ENCODE measurements around the gene MLF2. TPM values are rescaled to one million over a fixed set of nuclear protein-coding genes. Genes with fewer than 3 reads are reported as not detected.

MLF2 gene
- total RNA-seq, 6 experiments from 2014 or later, result 104 to 185 (median 134) TPM

DNA sequence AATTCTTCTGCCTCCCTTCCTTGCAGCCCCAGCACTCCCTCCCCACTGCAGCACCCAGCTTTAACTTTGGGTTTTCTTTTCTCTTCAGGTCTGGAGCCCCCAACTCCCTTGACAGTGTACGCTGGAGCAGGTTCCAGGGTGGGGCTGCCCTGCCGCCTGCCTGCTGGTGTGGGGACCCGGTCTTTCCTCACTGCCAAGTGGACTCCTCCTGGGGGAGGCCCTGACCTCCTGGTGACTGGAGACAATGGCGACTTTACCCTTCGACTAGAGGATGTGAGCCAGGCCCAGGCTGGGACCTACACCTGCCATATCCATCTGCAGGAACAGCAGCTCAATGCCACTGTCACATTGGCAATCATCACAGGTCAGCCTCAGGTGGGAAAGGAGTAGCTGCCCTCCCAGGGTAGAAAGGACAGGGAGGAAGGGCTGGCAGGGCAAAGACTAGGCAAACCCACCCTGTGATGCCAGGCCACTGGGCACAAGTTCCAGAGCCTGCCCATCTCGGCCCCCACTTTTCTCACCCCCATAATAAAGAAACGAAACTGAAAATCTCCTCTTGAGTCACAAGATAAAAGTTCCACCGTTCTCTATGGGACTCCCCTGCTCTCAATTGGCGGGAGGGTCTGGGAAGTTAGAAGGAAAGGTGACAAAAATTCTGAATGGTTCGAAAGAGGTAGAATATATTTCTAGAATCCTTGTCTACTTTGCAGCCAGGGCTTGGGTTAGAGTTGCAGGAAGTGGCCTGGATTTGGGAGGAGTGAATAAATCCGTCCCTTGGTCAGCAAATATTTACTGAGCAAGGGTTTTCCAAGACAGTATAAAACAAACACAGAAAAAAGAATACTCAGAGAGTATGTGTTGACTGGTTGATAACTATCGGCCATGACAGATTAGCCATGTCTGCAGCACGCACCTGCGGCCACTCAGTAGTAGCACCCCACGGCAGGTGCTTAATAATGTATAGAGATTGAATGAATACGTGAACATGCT, 22.5 kb upstream of the MLF2 start:
- intact Hi-C loops (cut with DNase I), result no loop called here
- WGBS (ENCODE audit: insufficient coverage, low coverage, low lambda C conversion rate, missing lambda C conversion rate), result 34% methylated on average over 13 of the region's 16 CpGs

DNA sequence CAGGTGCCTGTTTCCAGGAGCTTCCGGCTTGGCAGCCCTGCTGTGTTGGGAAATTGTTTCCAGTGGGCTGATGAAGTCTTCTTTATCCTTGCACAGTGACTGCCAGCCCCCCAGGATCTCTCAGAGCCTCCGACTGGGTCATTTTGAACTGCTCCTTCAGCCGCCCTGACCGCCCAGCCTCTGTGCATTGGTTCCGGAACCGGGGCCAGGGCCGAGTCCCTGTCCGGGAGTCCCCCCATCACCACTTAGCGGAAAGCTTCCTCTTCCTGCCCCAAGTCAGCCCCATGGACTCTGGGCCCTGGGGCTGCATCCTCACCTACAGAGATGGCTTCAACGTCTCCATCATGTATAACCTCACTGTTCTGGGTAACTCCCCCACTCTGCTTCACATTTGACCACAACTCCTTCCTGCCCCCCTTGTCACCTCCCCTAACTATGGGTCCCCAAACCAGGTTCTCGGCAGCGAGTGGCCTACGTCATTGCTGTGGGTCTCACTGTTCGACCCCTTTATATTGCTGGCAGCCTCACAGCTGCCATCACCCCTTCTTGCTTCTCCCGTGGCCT, 21.6 kb upstream of the MLF2 start:
- peak in 1 of 3 donors; percentile 56 for DNase-seq
- Histone ChIP-seq H3K27me3 (no peaks in the 10 kb centered on the region), H3K9me3 (no peaks in the 10 kb centered on the region), H3K4me1 (peaks cover 0 to 78% (median 23%) of the 10 kb centered on the region in 4 donors), H3K36me3 (peaks cover 0 to 12% (median 3%) of the 10 kb centered on the region in 4 donors), H3K27ac (no peak overlapping the region), H3K4me3 (no peak overlapping the region)
- TF ChIP-seq, protein P1, sequence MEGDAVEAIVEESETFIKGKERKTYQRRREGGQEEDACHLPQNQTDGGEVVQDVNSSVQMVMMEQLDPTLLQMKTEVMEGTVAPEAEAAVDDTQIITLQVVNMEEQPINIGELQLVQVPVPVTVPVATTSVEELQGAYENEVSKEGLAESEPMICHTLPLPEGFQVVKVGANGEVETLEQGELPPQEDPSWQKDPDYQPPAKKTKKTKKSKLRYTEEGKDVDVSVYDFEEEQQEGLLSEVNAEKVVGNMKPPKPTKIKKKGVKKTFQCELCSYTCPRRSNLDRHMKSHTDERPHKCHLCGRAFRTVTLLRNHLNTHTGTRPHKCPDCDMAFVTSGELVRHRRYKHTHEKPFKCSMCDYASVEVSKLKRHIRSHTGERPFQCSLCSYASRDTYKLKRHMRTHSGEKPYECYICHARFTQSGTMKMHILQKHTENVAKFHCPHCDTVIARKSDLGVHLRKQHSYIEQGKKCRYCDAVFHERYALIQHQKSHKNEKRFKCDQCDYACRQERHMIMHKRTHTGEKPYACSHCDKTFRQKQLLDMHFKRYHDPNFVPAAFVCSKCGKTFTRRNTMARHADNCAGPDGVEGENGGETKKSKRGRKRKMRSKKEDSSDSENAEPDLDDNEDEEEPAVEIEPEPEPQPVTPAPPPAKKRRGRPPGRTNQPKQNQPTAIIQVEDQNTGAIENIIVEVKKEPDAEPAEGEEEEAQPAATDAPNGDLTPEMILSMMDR (IDR thresholded peaks at IDR 0.05), result no peak
- TF ChIP-seq POLR2A (IDR thresholded peaks at IDR 0.05), result no peak
- WGBS (ENCODE audit: insufficient coverage, low coverage, low lambda C conversion rate, missing lambda C conversion rate), result 90% methylated on average over 13 of the region's 15 CpGs
- intact Hi-C loops (cut with DNase I), result no loop called here
- no peak for ATAC-seq

More for the DNA sequence above, 22.5 kb upstream of the MLF2 start:
- ATAC-seq, result peak; percentile 3 to 25 (median 20)
- H3K4me1 ChIP-seq, result peaks cover 0 to 76% (median 27%) of the 10 kb centered on the region in 4 donors
- TF ChIP-seq, protein P1 (IDR thresholded peaks at IDR 0.05), result no peak
- no peak for TF ChIP-seq POLR2A (IDR thresholded peaks at IDR 0.05)
- no peak for DNase-seq
- H3K9me3 ChIP-seq, result no peaks in the 10 kb centered on the region
- H3K27ac ChIP-seq, result peak overlapping the region in 2 of 3 donors; percentile 52 to 69
- H3K4me3 ChIP-seq, result no peak overlapping the region
- H3K36me3 ChIP-seq, result peaks cover 0 to 4% (median 0%) of the 10 kb centered on the region in 4 donors
- no peaks in the 10 kb centered on the region for H3K27me3 ChIP-seq

GRCh38 chr12:6773590-6774351, 20.8 kb upstream of the MLF2 start:
- intact Hi-C loops (cut with DNase I), result no loop called here
- DNase-seq (no peak), ATAC-seq (no peak)
- no peak overlapping the region for H3K4me3 ChIP-seq
- H3K27ac ChIP-seq, result no peak overlapping the region
- H3K9me3 ChIP-seq, result no peaks in the 10 kb centered on the region
- TF ChIP-seq, protein P1 (IDR thresholded peaks at IDR 0.05), result no peak
- TF ChIP-seq POLR2A (IDR thresholded peaks at IDR 0.05), result no peak
- WGBS (ENCODE audit: insufficient coverage, low coverage, low lambda C conversion rate, missing lambda C conversion rate), result 56% methylated on average over 23 of the region's 60 CpGs
- peaks cover 0 to 17% (median 5%) of the 10 kb centered on the region in 4 donors for H3K36me3 ChIP-seq
- H3K4me1 ChIP-seq, result peaks cover 0 to 77% (median 18%) of the 10 kb centered on the region in 4 donors
- H3K27me3 ChIP-seq, result no peaks in the 10 kb centered on the region
